WERI-Rb-1 (cell line): Measurements from ENCODE around the gene NRXN3.

ENCODE experiments used
- DNase-seq: peaks from one replicate; pipeline ENCODE4 v3.0.0-alpha.2; 2020
- H3K27ac ChIP-seq: fragments of 250-450 bp; sonication (Bioruptor Pico); 2 replicates; pipeline ENCODE4 v1.5.1; 2020; ENCODE audit warnings: mild to moderate bottlenecking, moderate library complexity
- H3K27me3 ChIP-seq: fragments of 250-450 bp; sonication (Bioruptor Pico); 2 replicates; pipeline ENCODE4 v1.5.1; 2021; ENCODE audit warnings: mild to moderate bottlenecking, low read depth, moderate library complexity; ENCODE audit not compliant: insufficient read depth, severe bottlenecking
- H3K36me3 ChIP-seq: fragments of 250-450 bp; sonication (Bioruptor Pico); 2 replicates; pipeline ENCODE4 v1.5.1; 2020; ENCODE audit warnings: mild to moderate bottlenecking, moderate library complexity
- H3K4me3 ChIP-seq: 2 replicates; pipeline ENCODE4 v1.5.1; 2011; ENCODE audit warnings: low read depth, mild to moderate bottlenecking, control low read depth, low read length
- H3K9me3 ChIP-seq: fragments of 250-450 bp; sonication (Bioruptor Pico); 2 replicates; pipeline ENCODE4 v1.5.1; 2021; ENCODE audit warnings: mild to moderate bottlenecking, moderate library complexity; ENCODE audit not compliant: severe bottlenecking
- CTCF ChIP-seq: IDR thresholded peaks from 2 replicates; pipeline ENCODE4 v1.5.1; 2011; ENCODE audit warnings: low read depth, mild to moderate bottlenecking, control low read depth, inconsistent platforms, low read length

The NRXN3 gene

GRCh38 chr14:78445275-78445674 lies 275.1 kb downstream of the NRXN3 start:
- no peaks in the 10 kb centered on the region for H3K36me3 ChIP-seq
- H3K27me3 ChIP-seq = no peaks in the 10 kb centered on the region
- no peak for DNase-seq
- no peak for TF ChIP-seq CTCF
- no peak overlapping the region for H3K4me3 ChIP-seq
- no peak overlapping the region for H3K27ac ChIP-seq
- H3K9me3 ChIP-seq = no peaks in the 10 kb centered on the region

- Histone ChIP-seq H3K9me3 (no peaks in the 10 kb centered on the region), H3K27ac (no peak overlapping the region), H3K27me3 (no peaks in the 10 kb centered on the region), H3K36me3 (no peaks in the 10 kb centered on the region), H3K4me3 (no peak overlapping the region)
- no peak for DNase-seq
- no peak for TF ChIP-seq CTCF
Observed at GRCh38 chr14:78446807-78447206, 276.6 kb downstream of the NRXN3 start.

- peak; percentile 65 for DNase-seq
Observed at GRCh38 chr14:78448164-78449094, 278.3 kb downstream of the NRXN3 start.

GRCh38 chr14:78450669-78451318 lies 280.6 kb downstream of the NRXN3 start:
- Histone ChIP-seq H3K36me3 (no peaks in the 10 kb centered on the region), H3K4me3 (no peak overlapping the region), H3K9me3 (no peaks in the 10 kb centered on the region), H3K27me3 (no peaks in the 10 kb centered on the region), H3K27ac (no peak overlapping the region)
- DNase-seq = no peak
- TF ChIP-seq CTCF = no peak

More at GRCh38 chr14:78448164-78449094, 278.3 kb downstream of the NRXN3 start:
- H3K27me3 ChIP-seq = no peaks in the 10 kb centered on the region
- no peak overlapping the region for H3K27ac ChIP-seq
- H3K9me3 ChIP-seq = no peaks in the 10 kb centered on the region
- no peak overlapping the region for H3K4me3 ChIP-seq
- TF ChIP-seq CTCF = peak; percentile 78
- no peaks in the 10 kb centered on the region for H3K36me3 ChIP-seq

GRCh38 chr14:78451319-78451695 lies 281.1 kb downstream of the NRXN3 start:
- Histone ChIP-seq H3K9me3 (no peaks in the 10 kb centered on the region), H3K27ac (no peak overlapping the region), H3K36me3 (no peaks in the 10 kb centered on the region), H3K4me3 (no peak overlapping the region), H3K27me3 (no peaks in the 10 kb centered on the region)
- no peak for DNase-seq
- no peak for TF ChIP-seq CTCF
